HL-60 (cell line): ENCODE data around the gene ALKBH5.

Experiments
- DNase-seq, 2 experiments: peaks; one replicate each; pipeline ENCODE4 v3.0.0-alpha.2; 2010 to 2020; ENCODE audit warnings: low read depth in 1 of 2, low spot score in 1 of 2
- H3K27ac ChIP-seq: fragments of 250-450 bp; sonication (Bioruptor Pico); replicated peaks from 2 replicates; pipeline ENCODE4 v1.5.1; 2020; ENCODE audit warnings: mild to moderate bottlenecking, moderate library complexity
- H3K27me3 ChIP-seq: fragments of 250-450 bp; sonication (Bioruptor Pico); 2 replicates; pipeline ENCODE4 v1.5.1; 2021; ENCODE audit warnings: mild to moderate bottlenecking, moderate library complexity; ENCODE audit not compliant: insufficient read depth, poor library complexity, severe bottlenecking
- H3K4me3 ChIP-seq: replicated peaks from 2 replicates; pipeline ENCODE4 v1.5.1; 2011; ENCODE audit warnings: mild to moderate bottlenecking, control low read depth, low read length; ENCODE audit not compliant: insufficient read depth
- GABPA ChIP-seq: IDR thresholded peaks from 2 replicates; pipeline ENCODE4 v1.6.1; 2012; ENCODE audit warnings: low read depth
- POLR2AphosphoS5 ChIP-seq: IDR thresholded peaks from 2 replicates; pipeline ENCODE4 v1.6.1; 2012; ENCODE audit warnings: low read depth
- SPI1 ChIP-seq: IDR thresholded peaks from 2 replicates; pipeline ENCODE4 v1.6.1; 2012; ENCODE audit warnings: low read depth, mild to moderate bottlenecking, borderline replicate concordance
- TF ChIP-seq, protein P1 (sequence below): IDR thresholded peaks from 2 replicates; pipeline ENCODE4 v1.6.1; 2012; ENCODE audit warnings: low read depth; ENCODE audit not compliant: insufficient replicate concordance
- TF ChIP-seq, protein P2 (sequence below): IDR thresholded peaks from one replicate; pipeline ENCODE4 v1.5.1; 2011; ENCODE audit warnings: low read length, control low read depth, inconsistent platforms; ENCODE audit not compliant: insufficient read depth

The ALKBH5 gene

DNA sequence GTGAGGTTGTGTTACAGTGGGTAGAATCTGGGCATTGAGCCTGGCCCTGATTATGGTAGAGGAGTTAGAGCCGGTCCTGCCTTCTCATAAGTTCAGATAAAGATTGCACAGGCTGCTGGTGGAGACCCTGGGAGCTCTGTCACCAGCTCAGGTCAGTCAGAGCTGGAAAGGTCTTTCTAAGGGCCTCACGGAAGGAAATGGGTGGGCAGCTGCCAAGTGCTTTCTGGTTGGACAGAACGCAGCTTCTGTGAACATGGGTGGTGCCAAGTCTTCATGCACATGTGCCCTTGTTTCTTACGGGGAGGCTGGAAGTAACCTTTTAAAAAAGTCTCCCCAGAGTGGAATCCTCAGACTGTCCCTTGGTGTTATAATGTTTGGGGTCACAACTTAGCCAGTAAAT, 14.9 kb downstream of the ALKBH5 start:
- Histone ChIP-seq H3K27ac (no peak overlapping the region), H3K27me3 (no peaks in the 10 kb centered on the region), H3K4me3 (no peak overlapping the region)
- DNase-seq = no peak
- TF ChIP-seq, protein P1, sequence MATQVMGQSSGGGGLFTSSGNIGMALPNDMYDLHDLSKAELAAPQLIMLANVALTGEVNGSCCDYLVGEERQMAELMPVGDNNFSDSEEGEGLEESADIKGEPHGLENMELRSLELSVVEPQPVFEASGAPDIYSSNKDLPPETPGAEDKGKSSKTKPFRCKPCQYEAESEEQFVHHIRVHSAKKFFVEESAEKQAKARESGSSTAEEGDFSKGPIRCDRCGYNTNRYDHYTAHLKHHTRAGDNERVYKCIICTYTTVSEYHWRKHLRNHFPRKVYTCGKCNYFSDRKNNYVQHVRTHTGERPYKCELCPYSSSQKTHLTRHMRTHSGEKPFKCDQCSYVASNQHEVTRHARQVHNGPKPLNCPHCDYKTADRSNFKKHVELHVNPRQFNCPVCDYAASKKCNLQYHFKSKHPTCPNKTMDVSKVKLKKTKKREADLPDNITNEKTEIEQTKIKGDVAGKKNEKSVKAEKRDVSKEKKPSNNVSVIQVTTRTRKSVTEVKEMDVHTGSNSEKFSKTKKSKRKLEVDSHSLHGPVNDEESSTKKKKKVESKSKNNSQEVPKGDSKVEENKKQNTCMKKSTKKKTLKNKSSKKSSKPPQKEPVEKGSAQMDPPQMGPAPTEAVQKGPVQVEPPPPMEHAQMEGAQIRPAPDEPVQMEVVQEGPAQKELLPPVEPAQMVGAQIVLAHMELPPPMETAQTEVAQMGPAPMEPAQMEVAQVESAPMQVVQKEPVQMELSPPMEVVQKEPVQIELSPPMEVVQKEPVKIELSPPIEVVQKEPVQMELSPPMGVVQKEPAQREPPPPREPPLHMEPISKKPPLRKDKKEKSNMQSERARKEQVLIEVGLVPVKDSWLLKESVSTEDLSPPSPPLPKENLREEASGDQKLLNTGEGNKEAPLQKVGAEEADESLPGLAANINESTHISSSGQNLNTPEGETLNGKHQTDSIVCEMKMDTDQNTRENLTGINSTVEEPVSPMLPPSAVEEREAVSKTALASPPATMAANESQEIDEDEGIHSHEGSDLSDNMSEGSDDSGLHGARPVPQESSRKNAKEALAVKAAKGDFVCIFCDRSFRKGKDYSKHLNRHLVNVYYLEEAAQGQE = no peak
- TF ChIP-seq, protein P2, sequence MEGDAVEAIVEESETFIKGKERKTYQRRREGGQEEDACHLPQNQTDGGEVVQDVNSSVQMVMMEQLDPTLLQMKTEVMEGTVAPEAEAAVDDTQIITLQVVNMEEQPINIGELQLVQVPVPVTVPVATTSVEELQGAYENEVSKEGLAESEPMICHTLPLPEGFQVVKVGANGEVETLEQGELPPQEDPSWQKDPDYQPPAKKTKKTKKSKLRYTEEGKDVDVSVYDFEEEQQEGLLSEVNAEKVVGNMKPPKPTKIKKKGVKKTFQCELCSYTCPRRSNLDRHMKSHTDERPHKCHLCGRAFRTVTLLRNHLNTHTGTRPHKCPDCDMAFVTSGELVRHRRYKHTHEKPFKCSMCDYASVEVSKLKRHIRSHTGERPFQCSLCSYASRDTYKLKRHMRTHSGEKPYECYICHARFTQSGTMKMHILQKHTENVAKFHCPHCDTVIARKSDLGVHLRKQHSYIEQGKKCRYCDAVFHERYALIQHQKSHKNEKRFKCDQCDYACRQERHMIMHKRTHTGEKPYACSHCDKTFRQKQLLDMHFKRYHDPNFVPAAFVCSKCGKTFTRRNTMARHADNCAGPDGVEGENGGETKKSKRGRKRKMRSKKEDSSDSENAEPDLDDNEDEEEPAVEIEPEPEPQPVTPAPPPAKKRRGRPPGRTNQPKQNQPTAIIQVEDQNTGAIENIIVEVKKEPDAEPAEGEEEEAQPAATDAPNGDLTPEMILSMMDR = no peak
- TF ChIP-seq GABPA (no peak), SPI1 (no peak), POLR2AphosphoS5 (no peak)

DNA sequence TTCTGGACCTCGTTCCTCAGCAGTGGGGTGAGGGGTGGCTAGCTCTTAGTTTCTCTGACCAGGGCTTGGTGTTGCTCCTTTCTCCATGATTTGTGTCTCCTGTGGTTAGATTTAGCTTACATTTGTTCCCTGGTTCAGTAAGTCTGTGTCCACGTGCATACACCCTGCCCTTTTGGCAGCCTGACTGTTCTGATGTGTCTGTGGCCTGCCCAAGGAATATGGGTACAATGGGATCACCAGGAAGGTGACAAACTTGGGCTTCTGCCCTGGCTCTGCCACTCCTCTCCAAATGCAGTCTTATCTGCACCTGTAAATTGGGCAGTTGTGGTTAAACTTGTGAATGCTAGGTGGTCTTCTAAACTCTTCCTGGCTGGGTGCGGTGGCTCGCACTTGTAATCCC, 17.5 kb downstream of the ALKBH5 start:
- Histone ChIP-seq H3K4me3 (no peak overlapping the region), H3K27me3 (no peaks in the 10 kb centered on the region), H3K27ac (no peak overlapping the region)
- no peak for TF ChIP-seq POLR2AphosphoS5
- no peak for TF ChIP-seq SPI1
- TF ChIP-seq, protein P1 = no peak
- TF ChIP-seq GABPA = no peak
- no peak for DNase-seq

DNA sequence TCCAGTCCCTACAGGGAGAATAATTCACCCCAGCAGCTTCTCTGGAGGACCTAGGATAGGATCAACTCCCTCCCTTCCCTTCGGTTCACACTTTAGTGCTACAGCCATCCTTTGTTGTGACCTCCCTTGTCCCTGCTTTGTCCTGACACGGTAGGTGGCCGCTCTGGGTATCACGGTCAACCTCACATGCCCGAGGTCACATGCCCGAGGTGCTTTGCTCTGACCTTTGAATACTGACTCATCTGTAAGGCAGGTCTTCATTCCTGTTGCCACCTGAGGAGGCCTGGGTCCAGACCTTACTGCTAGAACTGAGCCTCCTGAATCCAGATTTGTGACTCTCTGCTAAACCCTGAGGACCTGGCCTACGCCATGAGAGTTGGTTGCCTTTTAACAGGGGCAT, 19.7 kb downstream of the ALKBH5 start:
- Histone ChIP-seq H3K4me3 (no peak overlapping the region), H3K27ac (no peak overlapping the region), H3K27me3 (no peaks in the 10 kb centered on the region)
- TF ChIP-seq SPI1 = no peak
- no peak for TF ChIP-seq GABPA
- TF ChIP-seq, protein P1 = no peak
- no peak for TF ChIP-seq POLR2AphosphoS5
- TF ChIP-seq, protein P2 = no peak
- DNase-seq = no peak
